Measurements from ENCODE around the gene CHST11. TPM values are rescaled to one million over a fixed set of nuclear protein-coding genes. Genes with fewer than 3 reads are reported as not detected.

The CHST11 gene
- total and polyA plus RNA-seq, 9 of the 15 experiments (the other 6 are each of a cell fraction or from before 2014, with no cell fraction given) = 2.3 to 38.7 (median 15.0) TPM

GRCh38 chr12:104748790-104749189 is 292.0 kb downstream of the CHST11 start:
- no peak overlapping the region for H2AFZ ChIP-seq (ENCODE audit: low read depth, low read length)
- H3K36me3 ChIP-seq (ENCODE audit: control insufficient read depth, insufficient read depth, low read length) = 0 out of 3 replicates have a peak, but pooled peaks cover 2% of the 10 kb centered on the region
- WGBS (ENCODE audit: insufficient coverage, low coverage, missing lambda C conversion rate) = 62% methylated on average over 5 of the region's 5 CpGs
- H3K27ac ChIP-seq (ENCODE audit: extremely low read depth, low read depth, low read length) = no peak overlapping the region
- DNase-seq (ENCODE audit: extremely low read depth in 1 of 4, low spot score in 3 of 4) (no peak), ATAC-seq (no peak), FAIRE-seq (peak; percentile 6)
- peaks cover 3 to 11% of the 10 kb centered on the region in 2 experiments; a peak in 1 of 5 replicates for H3K4me1 ChIP-seq (replicated peaks in 1 of 2; ENCODE audit: control insufficient read depth in 2 of 2, insufficient read depth in 2 of 2, low read length in 2 of 2)
- POLR2A ChIA-PET = interaction anchor here (1.3 kb wide), 1 partner anchor 10 kb away, joined by 3 read pairs; no protein-coding TSS in a partner anchor
- BruUV-seq (replicated peaks) = no TSS peak
- intact Hi-C loops (cut with micrococcal nuclease) (no loop called here), in situ Hi-C loops (cut with MboI) (no loop called here)
- H3K4me3 ChIP-seq = no peak overlapping the region
- no peaks in the 10 kb centered on the region for H3K9me1 ChIP-seq (ENCODE audit: control insufficient read depth, insufficient read depth, low read length)
- no peak overlapping the region for H3K4me2 ChIP-seq (ENCODE audit: insufficient read depth, low read length)
- H3K27me3 ChIP-seq (ENCODE audit: control insufficient read depth in 2 of 2, insufficient read depth in 2 of 2, low read length in 2 of 2) = no peaks in the 10 kb centered on the region
- H3K9ac ChIP-seq (ENCODE audit: insufficient read depth in 1 of 2, low read depth in 2 of 2, low read length in 2 of 2) = no peak overlapping the region
- H3K79me2 ChIP-seq (ENCODE audit: control insufficient read depth, insufficient read depth, low read length) = peaks cover 5% of the 10 kb centered on the region; the same call in 1 of the 3 replicates
- 0 out of 2 replicates have a peak, but pooled peaks cover 6% of the 10 kb centered on the region for H4K20me1 ChIP-seq (replicated peaks; ENCODE audit: control insufficient read depth, insufficient read depth, low read length)
- CTCF ChIA-PET (ENCODE audit: low intra/inter-chr PET ratio) = no interaction called here
- H3K9me3 ChIP-seq (replicated peaks; ENCODE audit: control insufficient read depth, insufficient read depth, low read depth, low read length) = no peaks in the 10 kb centered on the region
- TF ChIP-seq ZBTB5 (IDR thresholded peaks at IDR 0.05) = no peak
- no peak for TF ChIP-seq RERE (CRISPR knock-in tag; IDR thresholded peaks at IDR 0.05; ENCODE audit: borderline replicate concordance)
- TF ChIP-seq NFE2 (IDR thresholded peaks at IDR 0.05; ENCODE audit: low read depth) = peak; percentile 39; the same call in 1 of the 2 replicates
- no peak for TF ChIP-seq PHTF2 (CRISPR knock-in tag; IDR thresholded peaks at IDR 0.05)
- TF ChIP-seq MAFG (tag; conservative IDR thresholded peaks at IDR 0.05) = peak; percentile 37; the same call in 1 of the 2 replicates
- TF ChIP-seq ZNF316 (IDR thresholded peaks at IDR 0.05) = peak; percentile 33; the same call in 1 of the 2 replicates
- no peak for TF ChIP-seq ZNF324 (CRISPR knock-in tag; IDR thresholded peaks at IDR 0.05)
- peak; percentile 11; the same call in 1 of the 2 replicates for TF ChIP-seq MAFK (IDR thresholded peaks at IDR 0.05; ENCODE audit: low read length)
- no peak for TF ChIP-seq ZNF436 (CRISPR knock-in tag; IDR thresholded peaks at IDR 0.05)
- TF ChIP-seq ZNF584 (CRISPR knock-in tag; IDR thresholded peaks at IDR 0.05; ENCODE audit: low read depth) = no peak
- no peak for TF ChIP-seq DMBX1 (CRISPR knock-in tag; IDR thresholded peaks at IDR 0.05; ENCODE audit: borderline replicate concordance)
